Stimulated activated CD4-positive, alpha-beta T cell treated with anti-CD3 and anti-CD28 coated beads, TNF-alpha, amount 100 ng/mL, for 1 hour (primary cell): ENCODE data around the gene PCNX3.
A peak's percentile ranks its signal among the peaks of the same experiment; 100 is the strongest.

ENCODE experiments used
- DNase-seq, 3 donors: peaks; one replicate each; pipeline ENCODE4 v3.0.0-alpha.2; 2020; ENCODE audit warnings: low read depth in 3 of 3, low spot score in 1 of 3

PCNX3 gene

GRCh38 chr11:65580031-65580692 lies 35.4 kb upstream of the PCNX3 start:
- DNase-seq, result no peak

GRCh38 chr11:65580756-65581155 lies 34.8 kb upstream of the PCNX3 start:
- DNase-seq, result no peak

GRCh38 chr11:65581928-65582327 lies 33.6 kb upstream of the PCNX3 start:
- no peak for DNase-seq

- DNase-seq, result no peak
Measured at GRCh38 chr11:65583589-65583988, 32.0 kb upstream of the PCNX3 start.

GRCh38 chr11:65584106-65584505 lies 31.5 kb upstream of the PCNX3 start:
- DNase-seq, result no peak

GRCh38 chr11:65584723-65585171 lies 30.8 kb upstream of the PCNX3 start:
- no peak for DNase-seq

GRCh38 chr11:65585396-65586246 lies 30.0 kb upstream of the PCNX3 start:
- DNase-seq, result no peak

GRCh38 chr11:65586247-65586630 lies 29.3 kb upstream of the PCNX3 start:
- no peak for DNase-seq

GRCh38 chr11:65586676-65587075 lies 28.9 kb upstream of the PCNX3 start:
- DNase-seq, result no peak

- DNase-seq, result peak; percentile 48 to 56 (median 52)
Measured at GRCh38 chr11:65588199-65589054, 27.1 kb upstream of the PCNX3 start.

- no peak for DNase-seq
Measured at GRCh38 chr11:65589444-65590239, 25.9 kb upstream of the PCNX3 start.

- no peak for DNase-seq
Measured at GRCh38 chr11:65590240-65590738, 25.3 kb upstream of the PCNX3 start.

- no peak for DNase-seq
Measured at GRCh38 chr11:65591939-65592857, 23.4 kb upstream of the PCNX3 start.

- no peak for DNase-seq
Measured at GRCh38 chr11:65592858-65593517, 22.6 kb upstream of the PCNX3 start.

GRCh38 chr11:65593518-65594414 lies 21.8 kb upstream of the PCNX3 start:
- no peak for DNase-seq

GRCh38 chr11:65595131-65595530 lies 20.4 kb upstream of the PCNX3 start:
- no peak for DNase-seq

GRCh38 chr11:65595543-65596281 lies 19.9 kb upstream of the PCNX3 start, which contains the start of gene KCNK7:
Gene KCNK7, minus strand, starts transcription at chr11:65595800. Its CDS starts 28 bp downstream, at chr11:65595772.
- DNase-seq, result no peak
